ENCODE data around the gene XYLT2.

The XYLT2 gene

GRCh38 chr17:50346313-50347116 is 589 bp downstream of the XYLT2 start:
- H3K4me3 ChIP-seq (ENCODE audit: low read length) = peak overlapping the region; percentile 79
- DNase-seq (ENCODE audit: low read depth, low spot score) = no peak

GRCh38 chr17:50347117-50347893 is 1.4 kb downstream of the XYLT2 start:
- H3K4me3 ChIP-seq (ENCODE audit: low read length) = peak overlapping the region; percentile 79
- DNase-seq (ENCODE audit: low read depth, low spot score) = no peak

- DNase-seq (ENCODE audit: low read depth, low spot score) = no peak
- H3K4me3 ChIP-seq (ENCODE audit: low read length) = no peak overlapping the region
Observed at GRCh38 chr17:50347894-50348291, 2.0 kb downstream of the XYLT2 start.

GRCh38 chr17:50348522-50349242 is 2.8 kb downstream of the XYLT2 start:
- DNase-seq (ENCODE audit: low read depth, low spot score) = no peak
- no peak overlapping the region for H3K4me3 ChIP-seq (ENCODE audit: low read length)

- H3K4me3 ChIP-seq (ENCODE audit: low read length) = no peak overlapping the region
- DNase-seq (ENCODE audit: low read depth, low spot score) = no peak
Observed at GRCh38 chr17:50349243-50349600, 3.3 kb downstream of the XYLT2 start.

GRCh38 chr17:50350733-50351132 is 4.8 kb downstream of the XYLT2 start:
- no peak overlapping the region for H3K4me3 ChIP-seq (ENCODE audit: low read length)
- no peak for DNase-seq (ENCODE audit: low read depth, low spot score)

GRCh38 chr17:50352072-50352692 is 6.3 kb downstream of the XYLT2 start:
- no peak for DNase-seq (ENCODE audit: low read depth, low spot score)
- no peak overlapping the region for H3K4me3 ChIP-seq (ENCODE audit: low read length)

- H3K4me3 ChIP-seq (ENCODE audit: low read length) = no peak overlapping the region
- DNase-seq (ENCODE audit: low read depth, low spot score) = no peak
Observed at GRCh38 chr17:50352693-50353599, 7.0 kb downstream of the XYLT2 start.

GRCh38 chr17:50353600-50354195 is 7.8 kb downstream of the XYLT2 start:
- no peak for DNase-seq (ENCODE audit: low read depth, low spot score)
- H3K4me3 ChIP-seq (ENCODE audit: low read length) = no peak overlapping the region

- no peak overlapping the region for H3K4me3 ChIP-seq (ENCODE audit: low read length)
- no peak for DNase-seq (ENCODE audit: low read depth, low spot score)
Observed at GRCh38 chr17:50354198-50354597, 8.3 kb downstream of the XYLT2 start.

GRCh38 chr17:50354776-50355175 is 8.8 kb downstream of the XYLT2 start:
- no peak for DNase-seq (ENCODE audit: low read depth, low spot score)
- no peak overlapping the region for H3K4me3 ChIP-seq (ENCODE audit: low read length)

- no peak overlapping the region for H3K4me3 ChIP-seq (ENCODE audit: low read length)
- no peak for DNase-seq (ENCODE audit: low read depth, low spot score)
Observed at GRCh38 chr17:50355336-50355700, 9.4 kb downstream of the XYLT2 start.

- H3K4me3 ChIP-seq (ENCODE audit: low read length) = no peak overlapping the region
- no peak for DNase-seq (ENCODE audit: low read depth, low spot score)
Observed at GRCh38 chr17:50355701-50356341, 9.9 kb downstream of the XYLT2 start.

GRCh38 chr17:50356418-50356817 is 10.5 kb downstream of the XYLT2 start:
- no peak overlapping the region for H3K4me3 ChIP-seq (ENCODE audit: low read length)
- no peak for DNase-seq (ENCODE audit: low read depth, low spot score)

- no peak overlapping the region for H3K4me3 ChIP-seq (ENCODE audit: low read length)
- no peak for DNase-seq (ENCODE audit: low read depth, low spot score)
Observed at GRCh38 chr17:50356892-50357510, 11.1 kb downstream of the XYLT2 start.

GRCh38 chr17:50358177-50358576 is 12.3 kb downstream of the XYLT2 start:
- DNase-seq (ENCODE audit: low read depth, low spot score) = no peak
- no peak overlapping the region for H3K4me3 ChIP-seq (ENCODE audit: low read length)

GRCh38 chr17:50359005-50359699 is 13.2 kb downstream of the XYLT2 start:
- DNase-seq (ENCODE audit: low read depth, low spot score) = no peak
- no peak overlapping the region for H3K4me3 ChIP-seq (ENCODE audit: low read length)

Measured in Jurkat, Clone E6-1 (cell line).